Activated B cell treated with CpG ODN at 0.5 μM for 24 hours (primary cell): ENCODE data around the gene AKAP8L. TPM values are rescaled to one million over a fixed set of nuclear protein-coding genes. Genes with fewer than 3 reads are reported as not detected.
A peak's percentile ranks its signal among the peaks of the same experiment; 100 is the strongest.
"Not testable (repeated sequence)": the region's sequence is repeated elsewhere in the genome, so short reads cannot be mapped to it uniquely, and the experiment has no call there.

ENCODE experiments used
- ATAC-seq: fragments of 200-7000 bp; cut with Tn5 transposase; one replicate; pipeline ENCODE4 v1.10.0; 2021; ENCODE audit warnings: low read depth, mild to moderate bottlenecking, moderate library complexity
- CTCF ChIA-PET: fragments of 350-600 bp; sonication (Branson Sonifier 250); formaldehyde crosslinking; loops from one replicate; lab custom pipeline; 2021; ENCODE audit warnings: antibody characterized with exemption; lab: Charles Lee
- POLR2A ChIA-PET: fragments of 350-600 bp; sonication (Branson Sonifier 250); formaldehyde crosslinking; loops from one replicate; lab custom pipeline; 2021; ENCODE audit warnings: antibody characterized with exemption; lab: Charles Lee
- DNase-seq: peaks from one replicate; pipeline ENCODE4 v3.0.0; 2022
- H3K27ac Mint-ChIP-seq: one replicate; pipeline ENCODE4 v1.8.0; 2020; ENCODE audit warnings: mixed read lengths
- H3K27me3 Mint-ChIP-seq: one replicate; pipeline ENCODE4 v1.8.0; 2021; ENCODE audit warnings: mixed read lengths
- H3K36me3 Mint-ChIP-seq: one replicate; pipeline ENCODE4 v1.8.0; 2021; ENCODE audit warnings: low read depth, mixed read lengths
- H3K4me1 Mint-ChIP-seq: one replicate; pipeline ENCODE4 v1.8.0; 2021; ENCODE audit warnings: mixed read lengths
- H3K4me3 Mint-ChIP-seq: one replicate; pipeline ENCODE4 v1.8.0; 2020; ENCODE audit warnings: mild to moderate bottlenecking, mixed read lengths
- H3K9me3 Mint-ChIP-seq: one replicate; pipeline ENCODE4 v1.8.0; 2020; ENCODE audit warnings: mixed read lengths
- intact Hi-C: fragments of 100-400 bp; cut with micrococcal nuclease; formaldehyde crosslinking; loops from one replicate; pipeline ENCODE4 v1.15.1; 2024
- total RNA-seq: library from RNA; stranded (reverse); gene quantifications from 2 replicates; pipeline ENCODE4 v1.2.3, GENCODE V29; 2022
- TF ChIP-seq, protein P1 (sequence below): fragments of 200-600 bp; IDR thresholded peaks from one replicate; pipeline ENCODE4 v1.8.0; 2022; ENCODE audit warnings: antibody characterized with exemption, mild to moderate bottlenecking

The AKAP8L gene
- total RNA-seq, 1 donor from 2014 or later, result 163 TPM

- Mint-ChIP-seq H3K27ac (peak overlapping the region; percentile 99), H3K36me3 (peaks cover 41% of the 10 kb centered on the region), H3K9me3 (no peaks in the 10 kb centered on the region), H3K4me1 (peaks cover 53% of the 10 kb centered on the region), H3K4me3 (peak overlapping the region; percentile 99), H3K27me3 (no peaks in the 10 kb centered on the region)
- no peak for ATAC-seq
- ChIA-PET POLR2A (interaction anchor here (1.0 to 3.5 kb wide), 4 partner anchors 10 to 292 kb away, joined by 3 to 82 read pairs (median 28); partner anchors contain the start of gene AKAP8), CTCF (interaction anchor here (1.0 to 7.0 kb wide), 2 partner anchors 138 to 154 kb away, joined by 5 to 87 read pairs; no protein-coding TSS in a partner anchor)
- TF ChIP-seq, protein P1, sequence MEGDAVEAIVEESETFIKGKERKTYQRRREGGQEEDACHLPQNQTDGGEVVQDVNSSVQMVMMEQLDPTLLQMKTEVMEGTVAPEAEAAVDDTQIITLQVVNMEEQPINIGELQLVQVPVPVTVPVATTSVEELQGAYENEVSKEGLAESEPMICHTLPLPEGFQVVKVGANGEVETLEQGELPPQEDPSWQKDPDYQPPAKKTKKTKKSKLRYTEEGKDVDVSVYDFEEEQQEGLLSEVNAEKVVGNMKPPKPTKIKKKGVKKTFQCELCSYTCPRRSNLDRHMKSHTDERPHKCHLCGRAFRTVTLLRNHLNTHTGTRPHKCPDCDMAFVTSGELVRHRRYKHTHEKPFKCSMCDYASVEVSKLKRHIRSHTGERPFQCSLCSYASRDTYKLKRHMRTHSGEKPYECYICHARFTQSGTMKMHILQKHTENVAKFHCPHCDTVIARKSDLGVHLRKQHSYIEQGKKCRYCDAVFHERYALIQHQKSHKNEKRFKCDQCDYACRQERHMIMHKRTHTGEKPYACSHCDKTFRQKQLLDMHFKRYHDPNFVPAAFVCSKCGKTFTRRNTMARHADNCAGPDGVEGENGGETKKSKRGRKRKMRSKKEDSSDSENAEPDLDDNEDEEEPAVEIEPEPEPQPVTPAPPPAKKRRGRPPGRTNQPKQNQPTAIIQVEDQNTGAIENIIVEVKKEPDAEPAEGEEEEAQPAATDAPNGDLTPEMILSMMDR, result no peak
- DNase-seq, result no peak
- intact Hi-C loops, result loop anchor here (2.0 kb wide), 1 partner anchor 85 kb away; the partner anchor contains the start of gene BRD4
Measured at GRCh38 chr19:15417699-15418098, 1.1 kb downstream of the AKAP8L start.

GRCh38 chr19:15412832-15413231 lies 6.0 kb downstream of the AKAP8L start:
- ATAC-seq, result no peak
- ChIA-PET CTCF (no interaction called here), POLR2A (no interaction called here)
- no peak overlapping the region for H3K4me3 Mint-ChIP-seq
- H3K9me3 Mint-ChIP-seq, result no peaks in the 10 kb centered on the region
- TF ChIP-seq, protein P1, result no peak
- H3K36me3 Mint-ChIP-seq, result peaks cover 41% of the 10 kb centered on the region
- no peak overlapping the region for H3K27ac Mint-ChIP-seq
- H3K4me1 Mint-ChIP-seq, result peaks cover 51% of the 10 kb centered on the region
- no peaks in the 10 kb centered on the region for H3K27me3 Mint-ChIP-seq
- no peak for DNase-seq
- intact Hi-C loops, result no loop called here

- H3K9me3 Mint-ChIP-seq, H3K4me3 Mint-ChIP-seq, H3K27me3 Mint-ChIP-seq, DNase-seq, H3K27ac Mint-ChIP-seq, POLR2A ChIA-PET, CTCF ChIA-PET, intact Hi-C loops, ATAC-seq: not testable (repeated sequence)
- H3K4me1 Mint-ChIP-seq, result peaks cover 46% of the 10 kb centered on the region
- H3K36me3 Mint-ChIP-seq, result peaks cover 50% of the 10 kb centered on the region
Measured at GRCh38 chr19:15411351-15411750, 7.4 kb downstream of the AKAP8L start.

- DNase-seq (no peak), ATAC-seq (no peak)
- Mint-ChIP-seq H3K4me3 (peak overlapping the region; percentile 59), H3K27me3 (no peaks in the 10 kb centered on the region), H3K4me1 (peaks cover 43% of the 10 kb centered on the region), H3K36me3 (peaks cover 76% of the 10 kb centered on the region), H3K9me3 (no peaks in the 10 kb centered on the region), H3K27ac (peak overlapping the region; percentile 74)
- ChIA-PET POLR2A (interaction anchor here (1.4 kb wide), 1 partner anchor 25 kb away, joined by 5 read pairs; the partner anchor contains the start of gene AKAP8), CTCF (no interaction called here)
- TF ChIP-seq, protein P1, result no peak
- intact Hi-C loops, result no loop called here
Measured at GRCh38 chr19:15404780-15405211, 14.0 kb downstream of the AKAP8L start.

DNA sequence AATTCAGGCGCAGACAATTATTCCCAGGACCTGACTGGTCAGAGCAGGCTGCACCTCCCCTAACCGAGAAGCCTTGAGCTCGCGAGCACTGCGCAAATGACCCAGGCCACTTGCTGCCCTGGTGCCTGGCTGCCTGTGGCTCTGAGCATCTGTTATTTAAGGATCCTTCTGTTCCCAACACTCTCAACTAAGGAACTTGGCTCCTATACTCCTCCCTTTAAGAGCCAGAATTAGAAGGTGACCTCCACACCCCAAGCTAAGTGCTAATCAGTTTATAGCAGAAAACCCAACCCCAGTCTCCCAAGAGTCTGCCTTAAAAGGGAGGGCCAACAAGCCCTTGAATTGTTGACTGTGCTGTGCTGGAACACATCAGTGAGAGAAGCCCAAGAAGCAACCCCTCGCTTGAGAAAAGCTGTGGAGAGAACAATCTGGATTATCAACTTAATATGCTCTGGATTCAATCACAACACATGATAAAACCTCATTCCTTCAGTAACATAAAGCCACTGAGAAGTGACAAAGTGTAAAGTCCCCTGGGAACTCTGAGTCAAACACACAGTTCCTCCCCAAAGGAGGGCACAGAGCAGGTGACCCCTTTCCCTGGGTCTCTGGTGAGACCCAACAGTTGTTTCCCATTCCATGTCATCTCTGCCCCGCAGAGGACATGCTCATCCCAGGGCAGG lies 14.6 kb downstream of the AKAP8L start:
- peaks cover 37% of the 10 kb centered on the region for H3K4me1 Mint-ChIP-seq
- CTCF ChIA-PET, result no interaction called here
- H3K36me3 Mint-ChIP-seq, result peaks cover 76% of the 10 kb centered on the region
- peak overlapping the region; percentile 74 for H3K27ac Mint-ChIP-seq
- peak overlapping the region; percentile 59 for H3K4me3 Mint-ChIP-seq
- ATAC-seq (peak; percentile 75), DNase-seq (no peak)
- H3K27me3 Mint-ChIP-seq, result no peaks in the 10 kb centered on the region
- intact Hi-C loops, result no loop called here
- TF ChIP-seq, protein P1, result no peak
- H3K9me3 Mint-ChIP-seq, result no peaks in the 10 kb centered on the region
- POLR2A ChIA-PET, result interaction anchor here (1.4 kb wide), 1 partner anchor 24 kb away, joined by 5 read pairs; the partner anchor contains the start of gene AKAP8
